GM18951 (cell line): ENCODE measurements around the gene BCL2L11.

Experiments
- POLR2A ChIP-seq: IDR thresholded peaks from 4 replicates; pipeline ENCODE4 v1.6.1; 2011; ENCODE audit warnings: mild to moderate bottlenecking; ENCODE audit not compliant: insufficient read length, insufficient read depth; ENCODE audit errors: extremely low read depth
- in situ Hi-C: fragments of 300-500 bp; cut with MboI; formaldehyde crosslinking; loops from one replicate; pipeline ENCODE4 v1.12.0; 2022; ENCODE audit warnings: low sequenced_read_pairs, mixed read lengths, inconsistent platforms; ENCODE audit not compliant: unreplicated experiment

The BCL2L11 gene

GRCh38 chr2:111173338-111173737, 52.6 kb downstream of the BCL2L11 start:
- TF ChIP-seq POLR2A: no peak
- in situ Hi-C loops: no loop called here

GRCh38 chr2:111173856-111174255, 53.1 kb downstream of the BCL2L11 start:
- in situ Hi-C loops: no loop called here
- no peak for TF ChIP-seq POLR2A

- TF ChIP-seq POLR2A: no peak
- in situ Hi-C loops: no loop called here
These were observed 54.9 kb downstream of the BCL2L11 start for GRCh38 chr2:111175615-111176014.

GRCh38 chr2:111176388-111176787, 55.7 kb downstream of the BCL2L11 start:
- in situ Hi-C loops: no loop called here
- no peak for TF ChIP-seq POLR2A

- in situ Hi-C loops: no loop called here
- no peak for TF ChIP-seq POLR2A
These were observed 56.2 kb downstream of the BCL2L11 start for GRCh38 chr2:111176867-111177266.

GRCh38 chr2:111178296-111178695, 57.6 kb downstream of the BCL2L11 start:
- in situ Hi-C loops: no loop called here
- no peak for TF ChIP-seq POLR2A

- TF ChIP-seq POLR2A: no peak
- in situ Hi-C loops: no loop called here
These were observed 58.2 kb downstream of the BCL2L11 start for GRCh38 chr2:111178730-111179405.

GRCh38 chr2:111182121-111182520, 61.4 kb downstream of the BCL2L11 start:
- in situ Hi-C loops: no loop called here
- TF ChIP-seq POLR2A: no peak

- TF ChIP-seq POLR2A: no peak
- in situ Hi-C loops: no loop called here
These were observed 62.0 kb downstream of the BCL2L11 start for GRCh38 chr2:111182740-111183139.

- no peak for TF ChIP-seq POLR2A
- in situ Hi-C loops: no loop called here
These were observed 64.1 kb downstream of the BCL2L11 start for GRCh38 chr2:111184725-111185310.

- TF ChIP-seq POLR2A: no peak
- in situ Hi-C loops: no loop called here
These were observed 64.8 kb downstream of the BCL2L11 start for GRCh38 chr2:111185361-111186022.

GRCh38 chr2:111186121-111186715, 65.5 kb downstream of the BCL2L11 start:
- no peak for TF ChIP-seq POLR2A

GRCh38 chr2:111186933-111187332, 66.2 kb downstream of the BCL2L11 start:
- in situ Hi-C loops: no loop called here
- no peak for TF ChIP-seq POLR2A

More at GRCh38 chr2:111186121-111186715, 65.5 kb downstream of the BCL2L11 start:
- in situ Hi-C loops: no loop called here

- no peak for TF ChIP-seq POLR2A
These were observed 68.0 kb downstream of the BCL2L11 start for GRCh38 chr2:111188681-111189080.

GRCh38 chr2:111189106-111189505, 68.4 kb downstream of the BCL2L11 start:
- no peak for TF ChIP-seq POLR2A
- in situ Hi-C loops: no loop called here

More at GRCh38 chr2:111188681-111189080, 68.0 kb downstream of the BCL2L11 start:
- in situ Hi-C loops: no loop called here
